Osteoblast (primary cell): ENCODE data around the gene TMEM145. TPM values are rescaled to one million over a fixed set of nuclear protein-coding genes. Genes with fewer than 3 reads are reported as not detected.

Experiments used
- DNase-seq: peaks from one replicate; pipeline ENCODE4 v3.0.0; 2011; ENCODE audit warnings: low spot score, mixed read lengths; ENCODE audit not compliant: insufficient read length; ENCODE audit errors: missing footprints
- H2AFZ ChIP-seq: 2 replicates; pipeline ENCODE4 v1.6.0; 2011; ENCODE audit warnings: mild to moderate bottlenecking, low read length
- H3K27ac ChIP-seq: 2 replicates; pipeline ENCODE4 v1.5.1; 2011; ENCODE audit warnings: mild to moderate bottlenecking, low read depth, low read length, moderate library complexity
- H3K27me3 ChIP-seq: 2 replicates; pipeline ENCODE4 v1.6.0; 2012; ENCODE audit warnings: mild to moderate bottlenecking, control low read depth, inconsistent platforms, low read length, moderate library complexity; ENCODE audit not compliant: insufficient read depth
- H3K36me3 ChIP-seq: 2 replicates; pipeline ENCODE4 v1.5.1; 2011; ENCODE audit warnings: mild to moderate bottlenecking, low read length, control low read depth, moderate library complexity; ENCODE audit not compliant: insufficient read depth
- H3K4me1 ChIP-seq: 2 replicates; pipeline ENCODE4 v1.5.1; 2011; ENCODE audit warnings: mild to moderate bottlenecking, low read length, control low read depth, moderate library complexity; ENCODE audit not compliant: insufficient read depth
- H3K4me2 ChIP-seq: 2 replicates; pipeline ENCODE4 v1.6.0; 2011; ENCODE audit warnings: mild to moderate bottlenecking, low read length; ENCODE audit not compliant: insufficient read depth
- H3K4me3 ChIP-seq: fragments of 200-600 bp; sonication (generic); 3 replicates; pipeline ENCODE4 v1.5.1; 2012; ENCODE audit warnings: mild to moderate bottlenecking, low read length, inconsistent platforms; ENCODE audit not compliant: insufficient read depth
- H3K79me2 ChIP-seq: 2 replicates; pipeline ENCODE4 v1.6.0; 2012; ENCODE audit warnings: mild to moderate bottlenecking, low read length, control low read depth, inconsistent platforms; ENCODE audit not compliant: insufficient read depth
- H3K9me3 ChIP-seq: 2 replicates; pipeline ENCODE4 v1.5.1; 2011; ENCODE audit warnings: low read depth, low read length, control low read depth
- H4K20me1 ChIP-seq: 2 replicates; pipeline ENCODE4 v1.6.0; 2012; ENCODE audit warnings: mild to moderate bottlenecking, low read length, control low read depth; ENCODE audit not compliant: insufficient read depth
- total RNA-seq: library from RNA; depleted of rRNA; stranded (reverse); fragments of >200 nt; gene quantifications from 2 replicates; pipeline ENCODE4 v1.2.3, GENCODE V29; 2012
- TF ChIP-seq, protein P1 (sequence below): IDR thresholded peaks from 2 replicates; pipeline ENCODE4 v1.5.1; 2011; ENCODE audit warnings: mild to moderate bottlenecking, low read depth, low read length, moderate library complexity; ENCODE audit errors: extremely low read depth

Gene TMEM145
- total RNA-seq, 1 donor, result not detected

DNA sequence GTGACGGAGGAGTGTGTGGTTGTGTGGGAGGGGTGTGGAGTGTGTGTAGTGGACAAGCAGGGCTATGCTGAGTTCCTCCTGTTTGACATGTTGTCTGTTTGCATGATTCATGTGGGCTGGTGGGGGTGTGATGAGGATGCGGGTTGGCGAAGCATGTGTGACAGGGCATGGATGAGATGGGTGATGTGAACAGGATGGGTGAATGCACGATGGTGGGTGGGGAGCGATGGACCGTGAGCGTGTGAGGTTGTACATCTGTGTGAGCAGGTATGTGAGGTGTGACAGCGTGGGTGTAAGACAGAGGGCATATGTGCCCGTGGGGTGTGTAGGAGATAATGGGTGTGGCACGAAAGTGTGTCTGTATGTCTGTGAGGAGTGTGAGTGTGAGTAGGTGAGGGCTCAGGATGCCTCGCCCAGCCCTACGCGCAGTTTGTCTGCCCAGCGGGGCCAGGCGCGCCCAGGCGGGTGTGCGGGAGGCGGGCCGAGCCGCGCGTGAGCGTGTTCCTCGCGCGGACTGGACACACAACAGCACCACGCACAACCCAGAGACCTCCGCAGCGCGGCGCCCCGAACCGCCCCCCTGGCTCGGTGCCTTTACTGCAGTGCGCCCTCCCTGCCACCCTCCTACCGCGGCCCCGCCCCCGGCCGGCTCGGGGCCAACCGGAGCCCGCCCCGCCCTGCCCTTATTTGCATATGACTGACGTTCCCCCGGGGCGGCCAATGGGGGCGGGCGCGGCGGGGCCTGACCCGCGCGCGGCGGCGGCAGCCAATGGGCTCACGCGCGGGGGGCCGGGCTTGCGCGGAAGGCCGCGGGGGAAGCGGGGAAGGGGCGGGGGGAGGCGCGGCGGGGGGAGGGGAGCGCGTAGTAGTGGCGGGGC, 29.7 kb upstream of the TMEM145 start:
- peaks cover 60% of the 10 kb centered on the region for H3K4me1 ChIP-seq
- no peaks in the 10 kb centered on the region for H3K9me3 ChIP-seq
- no peak overlapping the region for H2AFZ ChIP-seq
- H3K4me3 ChIP-seq, result peak overlapping the region; percentile 72
- peak; percentile 100 for DNase-seq
- H3K27ac ChIP-seq, result peak overlapping the region; percentile 74
- TF ChIP-seq, protein P1, sequence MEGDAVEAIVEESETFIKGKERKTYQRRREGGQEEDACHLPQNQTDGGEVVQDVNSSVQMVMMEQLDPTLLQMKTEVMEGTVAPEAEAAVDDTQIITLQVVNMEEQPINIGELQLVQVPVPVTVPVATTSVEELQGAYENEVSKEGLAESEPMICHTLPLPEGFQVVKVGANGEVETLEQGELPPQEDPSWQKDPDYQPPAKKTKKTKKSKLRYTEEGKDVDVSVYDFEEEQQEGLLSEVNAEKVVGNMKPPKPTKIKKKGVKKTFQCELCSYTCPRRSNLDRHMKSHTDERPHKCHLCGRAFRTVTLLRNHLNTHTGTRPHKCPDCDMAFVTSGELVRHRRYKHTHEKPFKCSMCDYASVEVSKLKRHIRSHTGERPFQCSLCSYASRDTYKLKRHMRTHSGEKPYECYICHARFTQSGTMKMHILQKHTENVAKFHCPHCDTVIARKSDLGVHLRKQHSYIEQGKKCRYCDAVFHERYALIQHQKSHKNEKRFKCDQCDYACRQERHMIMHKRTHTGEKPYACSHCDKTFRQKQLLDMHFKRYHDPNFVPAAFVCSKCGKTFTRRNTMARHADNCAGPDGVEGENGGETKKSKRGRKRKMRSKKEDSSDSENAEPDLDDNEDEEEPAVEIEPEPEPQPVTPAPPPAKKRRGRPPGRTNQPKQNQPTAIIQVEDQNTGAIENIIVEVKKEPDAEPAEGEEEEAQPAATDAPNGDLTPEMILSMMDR, result no peak
- H4K20me1 ChIP-seq, result peaks cover 48% of the 10 kb centered on the region
- peak overlapping the region; percentile 80 for H3K4me2 ChIP-seq
- peaks cover 63% of the 10 kb centered on the region for H3K79me2 ChIP-seq
- H3K36me3 ChIP-seq, result peaks cover 18% of the 10 kb centered on the region
- no peaks in the 10 kb centered on the region for H3K27me3 ChIP-seq

DNA sequence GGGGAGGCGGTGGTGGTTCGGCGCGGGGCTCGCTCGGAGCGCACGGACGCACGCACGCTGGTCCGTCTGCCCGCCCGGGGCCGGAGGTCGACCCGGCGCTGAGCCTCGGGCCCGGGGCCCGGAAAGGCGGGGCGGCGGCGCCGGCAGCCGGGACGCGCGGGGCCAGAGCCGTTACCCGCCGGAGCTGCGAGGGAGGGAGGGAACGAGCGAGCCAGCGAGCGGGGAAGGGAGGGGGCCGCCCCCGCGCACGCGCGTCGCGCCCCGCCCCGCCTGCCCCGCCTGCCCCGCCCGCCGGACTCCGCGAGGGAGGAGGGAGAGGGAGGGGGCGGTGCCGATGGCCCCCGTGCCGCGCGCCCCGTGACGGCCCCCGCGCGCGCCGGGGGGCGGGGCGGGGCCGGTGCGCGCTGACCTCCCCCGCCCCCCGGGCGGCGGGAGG, 29.0 kb upstream of the TMEM145 start:
- Histone ChIP-seq H3K27me3 (no peaks in the 10 kb centered on the region), H3K4me2 (no peak overlapping the region), H3K4me3 (peak overlapping the region; percentile 66), H4K20me1 (peaks cover 50% of the 10 kb centered on the region), H3K79me2 (peaks cover 56% of the 10 kb centered on the region), H3K4me1 (peaks cover 54% of the 10 kb centered on the region), H3K36me3 (peaks cover 24% of the 10 kb centered on the region), H3K27ac (no peak overlapping the region), H2AFZ (no peak overlapping the region), H3K9me3 (no peaks in the 10 kb centered on the region)
- peak; percentile 100 for DNase-seq
- TF ChIP-seq, protein P1, result no peak

DNA sequence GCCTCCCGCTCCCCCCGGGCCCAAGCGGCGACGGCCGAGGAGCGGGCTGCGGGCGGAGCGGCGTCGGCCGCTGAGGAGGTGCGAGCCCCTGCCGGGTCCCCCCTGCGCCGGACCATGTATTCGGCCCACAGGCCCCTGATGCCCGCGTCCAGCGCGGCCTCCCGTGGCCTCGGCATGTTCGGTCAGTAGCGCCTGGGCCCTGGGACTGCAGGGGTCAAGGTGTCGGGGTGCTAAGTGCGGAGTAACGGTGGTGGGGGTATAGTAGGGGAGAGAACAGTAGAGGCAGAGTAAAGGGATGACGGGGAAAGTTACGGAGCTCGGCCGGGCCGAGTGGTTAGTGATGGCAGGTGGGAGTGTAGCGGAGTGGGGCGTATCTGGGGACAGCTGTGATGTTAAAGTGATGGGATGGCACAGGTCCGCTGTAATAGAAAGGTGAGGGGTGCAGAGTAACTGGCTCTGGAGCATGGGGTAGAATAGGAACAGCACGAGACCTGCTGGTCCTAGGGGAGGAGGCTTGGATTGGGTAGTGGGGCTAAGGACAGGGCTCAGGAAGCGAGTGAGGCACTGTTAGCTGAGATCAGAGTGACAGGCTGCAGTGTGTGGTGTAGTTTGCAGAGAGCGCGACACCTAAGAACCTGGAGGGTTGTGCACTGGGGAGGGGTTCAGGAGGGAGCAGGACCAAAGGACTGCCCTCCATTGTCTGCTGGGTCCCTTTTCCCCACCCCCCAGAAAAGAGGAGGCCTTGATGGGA, 28.3 kb upstream of the TMEM145 start:
- Histone ChIP-seq H3K36me3 (peaks cover 31% of the 10 kb centered on the region), H3K27ac (peak overlapping the region; percentile 51), H3K4me3 (peak overlapping the region; percentile 76), H2AFZ (no peak overlapping the region), H3K79me2 (peaks cover 49% of the 10 kb centered on the region), H3K4me2 (peak overlapping the region; percentile 86), H3K9me3 (no peaks in the 10 kb centered on the region), H3K4me1 (peaks cover 47% of the 10 kb centered on the region), H3K27me3 (no peaks in the 10 kb centered on the region), H4K20me1 (peaks cover 50% of the 10 kb centered on the region)
- TF ChIP-seq, protein P1, result no peak
- peak; percentile 87 for DNase-seq

DNA sequence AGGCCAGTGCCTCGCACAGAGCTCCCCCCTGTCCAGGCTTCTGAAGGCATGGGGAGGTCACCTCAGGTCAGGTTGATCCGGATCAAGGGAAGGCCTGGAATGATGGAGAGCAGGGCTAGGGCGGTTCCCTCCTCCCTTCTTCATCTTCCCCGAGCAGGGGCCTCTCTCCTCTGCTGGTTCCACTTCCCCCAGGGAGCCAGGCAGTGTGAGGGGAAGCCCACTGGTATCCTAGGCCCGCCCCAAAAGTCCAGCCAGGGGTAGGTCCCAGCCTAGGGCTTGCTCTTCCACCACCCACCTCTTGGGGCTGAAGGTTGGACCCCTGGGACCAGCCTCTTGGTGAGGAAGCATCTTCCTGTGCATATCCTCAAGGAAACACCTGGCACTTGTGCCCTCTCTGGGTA, 27.6 kb upstream of the TMEM145 start:
- TF ChIP-seq, protein P1, result no peak
- Histone ChIP-seq H3K4me2 (peak overlapping the region; percentile 86), H3K4me1 (peaks cover 42% of the 10 kb centered on the region), H4K20me1 (peaks cover 52% of the 10 kb centered on the region), H3K4me3 (no peak overlapping the region), H3K79me2 (peaks cover 45% of the 10 kb centered on the region), H2AFZ (no peak overlapping the region), H3K27me3 (no peaks in the 10 kb centered on the region), H3K36me3 (peaks cover 38% of the 10 kb centered on the region), H3K27ac (peak overlapping the region; percentile 51), H3K9me3 (no peaks in the 10 kb centered on the region)
- peak; percentile 91 for DNase-seq
